ENCODE measurements around the gene TRIM38. TPM values are rescaled to one million over a fixed set of nuclear protein-coding genes. Genes with fewer than 3 reads are reported as not detected.
"Not testable (repeated sequence)": the region's sequence is repeated elsewhere in the genome, so short reads cannot be mapped to it uniquely, and the experiment has no call there.

Gene TRIM38
- polyA plus RNA-seq, 4 donors: 8.8 to 10.9 (median 10.3) TPM

- no peak for DNase-seq (ENCODE audit: low read depth in 4 of 4, low spot score in 3 of 4)
Observed at GRCh38 chr6:25966711-25967110, 4.1 kb downstream of the TRIM38 start.

- no peak for DNase-seq (ENCODE audit: low read depth in 4 of 4, low spot score in 3 of 4)
Observed at GRCh38 chr6:25968769-25969168, 6.2 kb downstream of the TRIM38 start.

GRCh38 chr6:25971187-25971821 is 8.7 kb downstream of the TRIM38 start:
- DNase-seq (ENCODE audit: low read depth in 4 of 4, low spot score in 3 of 4): peak in 1 of 4 donors; percentile 13

- DNase-seq (ENCODE audit: low read depth in 4 of 4, low spot score in 3 of 4): no peak
Observed at GRCh38 chr6:25972128-25972527, 9.5 kb downstream of the TRIM38 start.

- DNase-seq (ENCODE audit: low read depth in 4 of 4, low spot score in 3 of 4): no peak
Observed at GRCh38 chr6:25972902-25973301, 10.3 kb downstream of the TRIM38 start.

GRCh38 chr6:25973923-25974555 is 11.4 kb downstream of the TRIM38 start:
- DNase-seq (ENCODE audit: low read depth in 4 of 4, low spot score in 3 of 4): no peak

GRCh38 chr6:25975923-25976560 is 13.4 kb downstream of the TRIM38 start:
- DNase-seq (ENCODE audit: low read depth in 4 of 4, low spot score in 3 of 4): no peak

GRCh38 chr6:25980935-25981334 is 18.3 kb downstream of the TRIM38 start:
- DNase-seq (ENCODE audit: low read depth in 4 of 4, low spot score in 3 of 4): no peak

DNA sequence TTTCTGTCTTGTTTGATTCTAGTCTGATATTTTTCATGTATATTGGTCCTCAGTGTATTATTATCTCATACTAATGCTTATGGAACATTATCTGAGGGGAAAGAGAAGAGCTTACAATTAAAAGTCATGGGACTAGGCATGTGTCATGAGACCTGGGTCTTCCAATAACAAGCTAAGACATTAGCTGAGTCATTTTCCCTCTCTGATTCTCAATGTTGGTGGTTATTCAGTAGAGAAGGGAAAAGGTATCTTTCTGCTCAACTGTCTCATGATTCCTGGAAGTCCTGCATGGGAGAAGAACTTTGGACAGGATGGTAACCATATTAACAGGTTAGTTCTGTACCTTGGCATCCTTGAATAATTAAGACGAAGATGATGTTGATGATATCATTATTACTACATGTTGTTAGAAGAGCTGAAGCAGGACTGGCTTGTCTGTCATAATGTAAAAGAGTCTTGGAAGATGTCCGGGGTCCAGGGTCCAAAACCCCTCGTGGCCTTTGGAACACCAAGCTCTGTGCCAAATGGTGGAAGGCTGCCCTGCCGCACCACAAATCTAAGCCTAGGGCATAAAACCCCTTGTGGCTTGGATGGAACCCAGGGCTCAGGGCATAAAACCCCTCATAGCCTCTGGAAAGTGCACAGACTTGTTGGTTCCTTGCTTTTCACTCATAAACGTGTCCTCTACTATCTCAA is 19.1 kb downstream of the TRIM38 start:
- no peak for DNase-seq (ENCODE audit: low read depth in 4 of 4, low spot score in 3 of 4)

DNA sequence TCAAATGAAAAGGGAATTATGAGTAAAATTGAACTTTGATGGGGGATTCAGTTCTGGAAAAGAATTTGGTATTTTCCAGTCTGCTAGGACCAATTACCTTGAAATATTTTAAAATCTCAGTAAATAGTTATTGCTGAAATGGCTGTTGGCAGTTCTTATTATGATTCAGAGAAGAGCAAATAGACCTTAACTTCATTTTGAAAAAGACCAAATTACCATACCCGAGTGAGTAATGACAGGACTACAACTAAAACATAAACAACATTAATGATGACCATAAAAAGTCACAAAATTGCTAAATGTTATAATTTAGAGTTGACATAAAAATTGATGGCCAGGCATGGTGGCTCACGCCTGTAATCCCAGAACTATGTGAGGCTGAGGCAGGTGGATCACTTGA is 21.7 kb downstream of the TRIM38 start:
- DNase-seq (ENCODE audit: low read depth in 4 of 4, low spot score in 3 of 4): no peak

DNA sequence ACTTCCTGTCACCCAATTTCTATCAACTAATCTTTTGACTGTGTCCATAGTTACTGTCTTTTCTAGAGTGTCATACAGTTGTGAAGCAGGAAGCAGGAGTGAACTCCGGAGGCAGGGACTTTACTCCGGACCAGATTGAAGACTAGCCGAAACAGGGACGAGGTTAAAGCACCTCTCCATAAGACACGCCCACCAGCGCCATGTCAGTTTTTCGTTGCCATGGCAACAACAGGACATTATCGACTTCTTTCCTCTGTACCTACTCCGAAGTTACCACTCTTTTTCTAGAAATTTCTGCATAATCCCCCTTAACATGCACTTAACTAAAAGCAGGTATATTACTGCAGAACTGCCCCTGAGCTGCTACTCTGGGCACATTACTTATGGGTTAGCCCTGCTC is 25.2 kb downstream of the TRIM38 start:
- no peak for DNase-seq (ENCODE audit: low read depth in 4 of 4, low spot score in 3 of 4)

DNA sequence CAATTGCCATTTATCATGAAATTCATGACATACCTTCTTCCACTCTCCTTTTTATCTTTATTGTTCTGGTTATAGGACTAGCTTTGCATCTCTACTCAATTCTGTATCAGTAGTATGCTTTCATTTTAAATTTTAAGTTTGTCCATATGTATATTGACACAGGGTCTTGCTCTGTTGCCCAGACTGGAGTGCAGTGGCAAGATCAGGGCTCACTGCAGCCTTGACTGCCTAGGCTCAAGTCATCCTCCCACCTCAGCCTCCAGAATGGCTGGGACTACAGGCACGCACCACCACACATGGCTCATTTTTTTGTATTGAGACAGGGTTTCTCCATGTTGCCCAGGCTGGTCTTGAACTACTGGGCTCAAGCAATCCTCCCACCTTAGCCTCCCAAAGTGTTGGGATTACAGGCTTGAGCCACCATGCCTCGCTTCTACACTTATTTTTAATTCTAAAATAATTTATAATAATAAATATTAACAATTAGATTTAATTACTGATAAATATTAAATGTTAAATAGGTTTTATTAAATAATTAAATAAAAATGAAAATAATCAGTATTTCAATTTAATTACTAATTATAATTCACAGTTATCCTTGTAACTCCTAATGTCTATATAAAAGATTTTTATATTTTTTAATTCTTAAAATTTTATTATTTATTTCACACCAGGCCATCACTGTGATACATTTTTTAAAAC is 27.7 kb downstream of the TRIM38 start:
- no peak for DNase-seq (ENCODE audit: low read depth in 4 of 4, low spot score in 3 of 4)

- peak; percentile 55 to 72 (median 64) for DNase-seq (ENCODE audit: low read depth in 4 of 4, low spot score in 3 of 4)
Observed at GRCh38 chr6:25991785-25992412, 29.3 kb downstream of the TRIM38 start.

DNA sequence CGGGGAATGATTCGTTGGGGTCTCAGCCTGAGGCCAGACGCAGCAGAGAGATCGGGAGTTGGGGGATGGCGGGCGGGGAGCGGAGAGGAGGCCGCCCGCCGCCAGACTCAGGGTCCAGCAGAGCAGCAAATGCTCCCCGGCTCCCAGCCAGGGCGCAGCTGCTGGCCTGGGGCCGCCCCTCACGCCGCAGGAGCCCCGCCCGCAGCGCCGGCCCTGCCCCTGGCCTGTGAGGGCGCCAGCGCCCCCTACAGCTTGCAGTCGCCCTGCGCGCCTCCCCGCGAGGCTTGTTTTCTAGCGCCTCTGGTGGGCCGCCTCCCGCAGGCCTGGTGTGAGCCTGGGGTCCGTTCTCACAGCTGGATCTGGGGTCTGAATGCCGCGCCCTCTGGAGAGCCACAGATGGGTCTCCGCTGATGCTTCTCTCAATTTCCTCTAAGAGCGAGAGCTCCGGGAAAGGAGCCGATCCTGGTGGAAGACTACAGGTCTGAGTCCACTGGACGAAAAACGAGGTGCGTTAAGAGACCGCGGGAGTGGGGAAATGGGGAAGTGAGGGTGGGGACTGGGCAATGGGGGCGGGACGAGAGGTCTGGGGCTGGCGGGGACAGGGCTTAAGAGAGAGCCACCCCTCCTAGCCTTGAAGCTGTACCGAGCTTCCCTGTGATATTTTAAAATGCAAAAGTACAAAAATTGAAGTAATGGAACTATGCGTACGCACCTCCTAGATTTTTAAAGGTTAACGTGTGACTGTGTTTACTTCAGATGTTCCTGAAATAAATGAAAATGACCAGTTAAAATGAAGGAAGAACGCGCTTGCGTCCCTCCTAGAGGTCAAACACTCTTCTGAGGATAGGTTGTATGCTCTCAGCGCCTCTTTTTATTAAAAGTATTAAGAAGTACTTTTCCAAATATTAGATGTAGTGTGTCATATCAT is 30.1 kb downstream of the TRIM38 start:
- peak; percentile 92 to 96 (median 94) for DNase-seq (ENCODE audit: low read depth in 4 of 4, low spot score in 3 of 4)

GRCh38 chr6:25993341-25993684 is 30.7 kb downstream of the TRIM38 start:
- not testable (repeated sequence) for DNase-seq (ENCODE audit: low read depth in 4 of 4, low spot score in 3 of 4)

GRCh38 chr6:25995507-25995906 is 32.9 kb downstream of the TRIM38 start:
- DNase-seq (ENCODE audit: low read depth in 4 of 4, low spot score in 3 of 4): no peak

GRCh38 chr6:25997921-25998320 is 35.3 kb downstream of the TRIM38 start:
- DNase-seq (ENCODE audit: low read depth in 4 of 4, low spot score in 3 of 4): no peak

GRCh38 chr6:25998379-25998778 is 35.8 kb downstream of the TRIM38 start:
- no peak for DNase-seq (ENCODE audit: low read depth in 4 of 4, low spot score in 3 of 4)

- not testable (repeated sequence) for DNase-seq (ENCODE audit: low read depth in 4 of 4, low spot score in 3 of 4)
Observed at GRCh38 chr6:25999225-25999624, 36.6 kb downstream of the TRIM38 start.
